Ramos (cell line): ENCODE measurements around the gene VGLL4.

Source experiments
- in situ Hi-C: fragments of 300-500 bp; cut with MboI; formaldehyde crosslinking; loops from one replicate; pipeline ENCODE4 v1.14.3; 2022; ENCODE audit warnings: low sequenced_read_pairs; ENCODE audit not compliant: unreplicated experiment

VGLL4 gene

DNA sequence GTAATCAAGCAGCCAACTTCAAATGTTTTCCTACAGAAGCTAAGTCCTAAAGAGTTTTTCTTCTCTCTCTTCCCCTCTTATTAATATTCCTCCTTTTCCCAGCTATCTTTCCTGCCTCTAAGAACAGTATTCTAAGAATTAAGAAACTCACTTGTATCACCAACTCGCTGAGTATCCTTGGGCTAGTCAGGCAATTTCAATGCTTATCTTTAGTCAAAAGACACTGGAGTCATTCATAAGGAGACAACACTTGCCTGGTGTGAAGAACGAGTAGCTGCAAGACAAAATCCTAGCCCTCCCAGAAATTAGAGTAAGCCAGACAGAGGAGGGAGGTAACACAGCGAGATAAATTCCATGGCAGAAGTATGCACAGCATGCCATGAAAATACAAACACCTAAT, 10.7 kb downstream of the VGLL4 start:
- in situ Hi-C loops, result no loop called here

DNA sequence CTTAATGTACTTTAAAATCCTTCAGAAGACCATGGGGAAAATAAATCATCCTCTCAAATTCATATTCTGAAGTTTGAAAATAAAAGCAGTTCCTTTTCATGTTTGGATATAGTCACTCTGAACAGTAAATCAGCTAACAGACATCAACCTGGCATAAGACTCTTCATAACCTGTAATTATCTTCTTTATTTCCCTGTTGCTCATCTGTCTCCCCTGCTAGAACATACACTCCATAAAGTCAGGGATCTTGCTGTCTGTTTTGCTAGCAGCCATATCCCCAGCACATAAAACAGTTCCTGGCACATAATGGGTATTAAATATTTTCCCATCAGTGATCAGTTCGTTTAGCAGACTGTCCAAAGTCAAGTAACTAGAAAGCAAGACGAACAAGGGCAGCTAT, 11.2 kb downstream of the VGLL4 start:
- in situ Hi-C loops, result no loop called here

DNA sequence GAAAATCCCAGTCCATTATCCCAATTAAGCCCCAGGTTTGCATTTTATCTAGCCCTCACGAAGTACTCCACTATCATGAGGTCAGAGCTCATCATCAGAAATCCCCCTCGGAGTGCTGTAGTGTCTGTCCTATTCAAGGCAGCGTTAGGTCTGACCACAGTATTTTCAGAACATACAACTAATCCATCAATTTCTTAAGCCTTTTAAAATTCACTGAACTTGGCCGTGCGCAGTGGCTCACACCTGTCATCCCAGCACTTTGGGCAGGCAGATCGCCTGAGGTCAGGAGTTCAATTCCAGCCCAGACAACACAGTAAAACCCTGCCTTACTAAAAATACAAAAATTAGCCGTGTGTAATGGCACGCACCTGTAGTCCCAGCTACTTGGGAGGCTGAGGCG, 11.9 kb downstream of the VGLL4 start:
- in situ Hi-C loops, result no loop called here

DNA sequence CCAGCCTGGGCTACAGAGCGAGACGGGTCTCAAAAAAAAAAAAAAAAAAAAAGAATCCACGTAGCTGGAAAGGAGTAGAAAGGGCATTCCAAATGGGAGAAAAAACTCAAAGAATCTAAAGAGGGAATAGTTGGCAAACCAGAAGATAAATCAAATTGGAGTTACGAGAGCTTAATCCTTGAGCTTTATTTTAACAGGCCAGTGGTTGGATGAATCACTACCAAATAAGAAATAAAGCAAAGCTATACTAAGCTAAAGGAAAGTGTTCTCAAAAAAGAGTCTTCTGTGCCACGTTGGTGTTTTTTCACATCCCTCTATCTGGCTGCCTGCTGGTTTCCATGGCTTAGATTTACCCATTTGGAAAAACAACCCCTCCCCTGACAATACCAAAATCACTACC, 14.0 kb downstream of the VGLL4 start:
- in situ Hi-C loops, result no loop called here

DNA sequence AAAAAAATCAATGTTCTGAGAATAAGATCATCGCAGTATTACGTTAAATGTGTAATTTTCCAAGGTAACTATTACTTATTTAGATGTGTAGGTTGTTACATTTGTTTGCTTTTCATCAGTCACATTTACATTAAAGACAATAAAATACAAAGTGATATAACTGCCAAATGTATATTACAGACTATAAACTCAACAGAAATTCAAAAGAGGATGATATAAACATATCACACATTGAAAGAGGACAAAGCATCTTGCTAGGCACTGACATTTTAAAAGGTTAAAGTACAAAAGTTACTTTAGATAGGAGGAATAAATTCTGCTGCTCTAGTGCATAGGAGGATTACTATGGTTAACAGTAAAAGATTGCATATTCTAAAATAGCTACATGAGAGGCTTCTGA, 16.1 kb downstream of the VGLL4 start:
- in situ Hi-C loops, result no loop called here

DNA sequence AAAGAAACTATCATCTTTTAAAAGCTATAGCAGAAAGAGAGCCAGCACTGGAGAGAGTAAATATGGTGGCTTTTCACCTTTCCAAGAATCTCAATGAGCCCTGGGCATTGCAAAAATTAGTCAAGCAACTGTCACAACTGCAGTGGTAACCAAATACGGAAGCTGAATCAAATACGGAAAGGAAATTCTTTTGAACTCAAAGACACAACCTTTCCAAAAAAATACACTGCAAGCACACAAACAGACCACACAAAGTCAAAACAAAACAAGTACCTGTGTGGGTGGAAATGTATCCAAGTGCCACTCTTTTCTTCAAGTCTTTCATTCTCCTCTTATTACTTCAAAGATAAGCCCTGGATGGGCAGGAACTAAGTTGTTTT, 17.6 kb downstream of the VGLL4 start:
- in situ Hi-C loops, result no loop called here

DNA sequence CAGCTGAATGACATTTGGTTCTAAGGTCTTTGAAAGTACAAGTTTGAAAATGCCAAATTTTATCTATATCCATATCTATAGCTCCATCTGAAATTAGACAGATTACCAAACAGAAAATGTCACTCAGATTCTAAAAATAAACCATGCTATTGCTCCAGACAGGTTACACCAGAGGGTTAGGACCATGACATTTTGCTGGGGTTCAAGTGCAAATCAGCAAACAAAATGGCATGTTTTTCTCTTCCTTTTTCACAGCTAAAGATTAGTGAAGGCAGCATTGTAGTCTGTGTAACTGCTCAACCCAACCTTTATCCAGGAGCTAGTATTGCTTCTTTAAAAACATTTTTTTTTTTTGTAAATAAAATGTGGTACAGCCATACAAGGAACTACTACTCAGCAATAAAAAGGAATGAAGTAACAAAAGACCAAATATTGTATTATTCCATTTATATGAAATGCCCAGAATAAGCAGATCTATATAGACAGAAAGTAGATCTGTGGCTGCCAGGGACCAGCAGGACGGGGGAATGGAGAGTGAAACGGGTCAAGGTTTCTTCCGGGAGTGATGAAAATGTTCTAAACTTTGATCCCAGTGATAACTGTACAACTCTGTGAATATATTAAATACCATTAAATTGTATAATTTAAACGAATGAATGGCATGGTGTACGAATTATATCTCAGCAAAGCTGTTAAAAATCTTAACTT, 18.2 kb downstream of the VGLL4 start:
- in situ Hi-C loops, result no loop called here

DNA sequence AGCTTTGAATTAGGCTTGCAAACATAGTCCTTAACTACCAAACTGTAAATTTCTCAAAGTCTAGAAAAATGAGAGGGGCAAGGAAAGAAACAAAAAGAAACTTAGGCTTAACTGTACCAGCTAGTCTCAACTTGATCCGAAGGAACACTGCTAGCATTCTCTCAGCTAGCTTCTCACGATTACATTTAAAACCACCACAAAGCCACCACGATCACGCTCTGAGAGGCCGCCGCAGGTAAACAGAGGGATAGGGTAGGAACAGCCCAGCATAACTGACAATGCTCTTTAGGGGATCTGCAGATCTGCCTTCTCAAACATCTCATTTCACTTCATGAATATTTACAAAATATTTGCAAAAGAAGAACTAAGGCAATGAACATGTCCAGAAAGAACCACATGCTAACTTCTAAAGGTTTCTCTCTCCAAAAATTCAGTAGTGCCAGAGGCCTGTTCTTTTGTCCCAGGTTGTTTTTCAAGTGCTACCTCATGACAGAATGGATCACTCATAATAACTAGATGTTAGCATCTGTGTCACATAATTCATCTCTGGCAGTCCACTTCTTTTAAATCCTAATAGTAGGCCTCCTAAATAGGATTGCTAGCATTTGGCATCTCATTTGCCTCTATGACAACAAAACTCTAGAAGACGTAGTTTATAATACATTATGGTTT, 18.9 kb downstream of the VGLL4 start:
- in situ Hi-C loops, result no loop called here

DNA sequence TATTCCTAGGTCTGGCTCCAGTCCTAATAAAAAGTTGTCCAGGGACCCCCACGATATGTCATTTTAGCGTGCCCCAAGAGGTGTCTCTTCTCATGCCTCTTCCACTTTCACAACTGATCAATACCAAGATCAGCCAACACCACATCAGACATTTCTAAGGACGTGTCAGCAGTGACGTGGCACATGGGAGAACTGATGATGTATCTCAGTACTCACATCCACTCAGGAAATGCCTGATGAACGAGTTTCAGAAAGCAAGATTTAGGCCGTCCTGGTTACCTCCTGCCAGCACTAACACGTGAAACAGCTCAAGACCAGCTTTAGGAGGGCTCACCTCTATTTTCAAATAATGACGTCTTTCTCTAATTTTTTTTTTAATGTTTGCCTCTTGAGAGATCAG, 19.6 kb downstream of the VGLL4 start:
- in situ Hi-C loops, result no loop called here

DNA sequence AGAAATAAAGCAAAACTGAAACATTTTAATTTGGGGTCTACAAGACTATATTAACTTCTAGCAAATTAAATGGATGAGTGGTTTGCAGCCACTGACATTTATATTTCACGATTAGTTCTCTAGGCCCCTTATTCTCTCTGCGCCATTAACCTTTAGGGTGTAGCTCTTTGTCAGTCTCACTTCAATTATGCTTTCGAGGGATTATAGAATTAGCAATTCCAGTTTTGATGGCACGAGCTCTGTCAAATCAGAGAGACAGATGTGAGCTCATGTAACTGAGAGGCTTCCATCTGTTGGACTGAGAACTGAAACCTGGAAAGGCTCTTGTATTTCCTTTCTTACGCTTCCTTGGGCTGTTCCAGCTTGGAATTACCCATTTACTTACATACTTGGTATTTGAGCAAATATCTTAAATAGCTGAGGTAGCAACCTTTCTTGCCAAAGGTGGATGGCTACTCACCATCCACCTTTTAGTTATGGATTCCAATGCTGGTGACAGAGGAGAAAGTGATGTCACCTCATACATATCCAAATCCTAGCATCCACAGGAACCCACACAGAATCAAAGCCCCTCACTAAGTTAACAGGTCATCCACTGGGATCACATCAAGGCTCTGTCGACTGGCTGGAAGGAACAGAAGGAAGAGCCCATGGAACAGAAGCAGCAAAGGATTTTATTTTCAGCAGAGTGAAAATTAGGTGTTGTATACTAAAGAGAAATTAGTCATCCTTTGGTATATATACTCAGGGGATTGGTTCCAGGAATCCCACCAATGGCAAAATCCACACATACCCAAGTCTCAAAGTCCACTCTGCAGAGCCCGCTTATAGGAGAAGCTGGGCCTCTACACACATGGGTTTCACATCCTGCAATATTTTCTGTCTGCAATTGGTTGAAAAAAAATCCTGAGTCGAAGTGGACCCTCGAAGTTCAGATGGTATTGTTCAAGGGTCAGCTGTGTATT, 20.8 kb downstream of the VGLL4 start:
- in situ Hi-C loops, result no loop called here

DNA sequence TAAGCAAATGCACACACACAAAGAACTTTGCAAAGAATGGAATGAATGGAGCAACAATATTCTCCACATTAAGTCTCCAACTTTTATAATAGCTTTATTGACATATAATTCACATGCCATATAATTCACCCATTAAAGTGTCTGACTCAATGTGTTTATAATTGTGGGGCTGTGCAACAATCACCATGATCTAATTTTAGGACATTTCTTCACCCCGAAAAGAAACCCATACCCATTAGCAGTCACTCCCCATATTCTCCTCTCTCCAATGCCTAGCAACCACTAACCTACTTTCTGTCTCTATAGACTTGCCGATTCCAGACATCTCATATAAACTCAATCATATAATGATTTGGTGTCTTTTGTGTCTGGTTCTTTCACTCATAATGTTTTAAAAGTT, 22.6 kb downstream of the VGLL4 start:
- in situ Hi-C loops, result no loop called here

DNA sequence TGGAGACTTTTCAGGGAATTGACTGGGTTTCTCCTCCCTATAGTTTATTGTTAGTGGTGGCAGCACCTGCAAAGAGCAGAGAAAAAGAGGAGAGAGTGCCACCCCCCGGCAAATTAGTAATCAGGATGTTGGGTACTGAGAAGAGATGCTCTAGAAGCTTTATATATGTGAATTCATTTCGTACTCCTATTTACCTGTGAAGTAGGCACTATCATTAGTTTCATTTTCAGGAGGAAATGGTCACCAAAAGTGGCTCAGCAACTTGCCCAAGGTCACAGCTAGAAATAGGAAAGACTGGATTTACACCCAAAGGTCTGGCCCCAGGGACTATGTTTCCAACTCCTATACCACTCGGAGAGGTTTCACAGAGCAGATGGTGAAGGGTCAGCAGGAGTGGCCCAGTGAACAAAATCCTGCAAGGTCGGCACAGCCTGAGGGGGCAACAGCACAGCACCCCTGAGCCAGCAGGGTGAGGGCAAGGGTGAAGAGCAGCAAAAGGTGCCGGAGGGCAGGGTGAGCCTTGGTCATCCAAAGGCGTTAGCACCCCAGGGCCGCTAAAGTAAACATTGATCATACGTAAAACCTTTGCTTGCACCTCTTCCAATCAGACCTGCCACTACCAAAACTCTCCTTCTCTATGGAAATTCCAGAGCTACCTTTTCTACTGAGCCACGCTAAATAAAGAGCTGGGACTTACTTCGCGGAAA, 23.6 kb downstream of the VGLL4 start:
- in situ Hi-C loops, result no loop called here

DNA sequence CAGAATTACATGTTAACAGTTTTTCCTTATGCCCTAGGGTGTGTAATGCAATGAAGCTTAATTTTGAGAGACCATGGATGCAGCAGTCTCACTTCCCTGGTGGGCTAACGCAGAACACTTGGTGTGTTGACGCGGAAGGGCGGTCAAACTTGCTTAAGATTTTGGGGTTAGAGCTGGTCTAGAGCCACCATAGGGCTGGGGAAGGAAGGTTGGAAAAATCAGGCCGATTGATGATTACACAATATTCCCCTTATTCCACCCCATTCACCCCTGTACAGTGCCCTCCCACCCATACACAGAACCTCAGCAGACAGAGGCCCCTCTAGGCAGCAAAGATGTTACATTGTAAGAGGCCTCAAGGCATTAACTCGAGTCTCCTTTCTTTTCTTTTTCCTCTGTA, 24.3 kb downstream of the VGLL4 start:
- in situ Hi-C loops, result no loop called here

DNA sequence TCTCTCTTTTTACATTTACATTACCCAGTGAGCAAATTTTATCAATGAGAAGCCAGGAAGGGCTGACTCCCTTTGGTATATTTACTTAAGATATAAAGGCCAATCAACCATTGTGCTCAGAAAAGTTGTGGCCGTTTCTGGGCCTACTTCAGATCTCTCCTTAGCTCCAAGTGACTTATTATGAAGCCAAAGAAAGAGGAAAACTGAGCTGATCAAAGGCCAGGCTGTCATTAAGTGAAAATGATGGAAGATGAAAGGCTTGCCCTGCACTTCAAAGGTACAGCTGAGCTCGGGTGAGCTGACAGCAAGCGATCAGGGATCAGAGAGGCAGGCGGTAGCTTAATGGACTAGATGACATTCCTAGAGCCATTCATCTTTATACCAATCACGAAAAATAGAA, 24.8 kb downstream of the VGLL4 start:
- in situ Hi-C loops, result no loop called here

DNA sequence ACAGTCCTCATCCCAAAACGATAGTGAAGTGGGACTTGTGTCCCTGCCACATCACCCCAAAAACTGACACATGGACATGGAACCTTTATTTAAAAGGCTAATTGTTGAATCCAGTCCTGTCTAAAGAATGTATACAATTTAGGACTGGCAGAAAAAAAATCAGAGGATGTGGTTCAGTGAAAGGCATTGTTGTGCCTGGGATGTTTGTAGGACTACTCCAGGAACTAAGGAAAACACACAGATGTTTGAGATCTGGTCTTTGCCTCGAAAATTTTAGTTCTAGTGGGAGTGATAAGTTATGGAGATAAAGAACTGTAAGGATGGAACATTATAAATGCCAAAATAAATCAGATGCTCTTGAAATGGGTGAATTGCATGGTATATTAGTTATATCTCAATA, 27.2 kb downstream of the VGLL4 start:
- in situ Hi-C loops, result no loop called here

DNA sequence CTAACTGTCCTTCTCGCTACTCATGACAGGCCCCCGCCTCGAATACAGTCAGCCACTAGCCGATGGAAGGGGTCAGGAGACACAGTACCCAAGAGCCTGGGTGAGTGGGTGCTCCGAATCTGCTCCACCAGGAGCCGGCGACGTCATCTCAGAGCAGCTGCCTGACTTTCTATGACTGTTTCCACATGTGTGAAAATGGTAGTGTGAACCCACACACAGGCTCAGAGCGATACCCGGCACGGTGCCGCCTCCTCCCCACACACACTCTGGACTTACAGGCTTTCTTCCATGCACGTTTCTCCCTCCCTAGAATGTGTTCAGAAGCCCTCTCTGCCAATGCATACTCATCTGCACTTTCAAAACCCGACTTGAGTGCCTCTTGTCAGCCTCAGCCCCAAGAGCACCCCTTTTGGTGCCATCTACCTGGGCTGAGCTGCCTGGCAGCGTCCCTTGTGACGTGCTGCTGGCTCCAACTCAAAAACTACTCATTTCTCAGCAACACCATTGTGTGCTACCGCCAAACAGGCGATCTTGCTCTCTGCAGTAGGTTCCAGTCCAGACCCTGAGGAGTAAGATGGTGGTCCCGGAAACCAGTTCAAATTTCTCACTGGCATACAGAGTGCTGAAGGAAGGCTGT, 29.7 kb downstream of the VGLL4 start:
- in situ Hi-C loops, result no loop called here

DNA sequence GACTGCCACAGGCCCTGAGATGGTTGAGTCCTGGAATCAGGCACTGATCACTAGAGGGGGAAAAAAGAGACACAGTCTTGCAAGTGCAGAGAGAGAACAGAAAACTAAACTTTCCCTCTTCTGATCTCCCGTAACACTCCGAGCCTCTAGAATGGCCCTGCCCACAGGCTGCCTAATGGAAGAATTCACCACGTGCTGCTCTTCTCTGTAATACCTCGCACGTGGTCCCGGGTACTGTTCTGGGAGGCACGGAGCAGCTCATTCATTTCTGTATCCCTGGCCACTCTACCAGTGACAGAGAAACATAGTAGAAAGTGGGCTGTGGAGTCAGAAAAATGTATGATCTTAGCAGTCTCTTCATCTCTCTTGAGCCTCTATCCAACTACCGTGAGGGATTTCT, 30.4 kb downstream of the VGLL4 start:
- in situ Hi-C loops, result no loop called here

DNA sequence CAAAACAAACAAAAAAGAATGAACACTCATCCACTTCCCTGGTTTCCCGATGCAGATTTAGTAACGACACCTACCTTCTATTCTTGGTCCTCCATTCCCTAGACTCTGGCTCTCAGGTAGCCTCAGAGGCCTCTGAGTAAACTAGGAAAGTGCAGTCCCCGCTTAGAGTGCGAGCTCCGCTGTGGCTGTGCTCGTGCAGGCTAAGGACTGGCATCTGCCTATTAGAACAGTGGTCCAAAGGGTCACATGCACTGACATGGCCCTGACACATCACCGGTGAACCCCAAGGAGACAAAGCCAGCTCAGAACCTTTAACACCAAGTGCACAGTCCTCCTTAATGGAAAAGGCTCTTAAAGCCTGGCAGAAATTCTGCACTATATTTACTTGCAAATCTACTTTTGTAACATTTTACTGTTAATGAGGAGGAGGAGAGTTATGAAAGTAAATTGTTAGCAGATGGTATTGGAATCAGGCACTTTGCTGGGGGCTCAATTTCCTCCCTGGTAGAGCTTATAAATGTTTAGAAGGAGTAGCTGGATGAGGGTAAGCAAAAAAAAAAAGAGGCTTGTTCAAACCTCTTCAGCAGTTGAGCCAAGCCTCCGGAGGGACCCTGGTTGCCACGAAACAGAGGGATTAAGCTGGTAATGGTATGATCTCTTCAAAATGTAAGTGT, 31.1 kb downstream of the VGLL4 start:
- in situ Hi-C loops, result no loop called here

DNA sequence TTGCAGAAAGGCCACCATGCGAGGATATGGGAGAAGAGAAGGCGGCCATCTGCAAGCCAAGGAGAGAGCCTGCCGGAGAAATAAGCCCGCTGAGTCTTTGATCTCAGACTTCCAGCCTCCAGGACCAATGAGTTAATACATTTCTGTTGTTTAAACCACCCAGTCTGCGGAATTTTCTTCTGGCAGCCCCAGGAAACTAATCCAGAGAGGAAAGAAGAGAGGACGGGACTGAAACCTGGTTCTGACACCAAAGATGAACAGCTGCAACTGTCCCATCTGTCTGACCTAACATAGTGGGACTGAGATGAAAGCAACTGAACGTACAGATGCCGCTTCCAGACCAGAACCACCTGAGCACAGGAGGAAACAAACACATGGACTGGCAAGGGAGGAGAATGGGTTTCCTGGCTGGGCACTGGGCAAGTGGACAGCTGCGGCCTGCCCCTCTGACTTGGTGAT, 32.3 kb downstream of the VGLL4 start:
- in situ Hi-C loops, result no loop called here
